ENCODE measurements around the gene NADK. TPM values are rescaled to one million over a fixed set of nuclear protein-coding genes. Genes with fewer than 3 reads are reported as not detected.

Gene NADK
- total and polyA plus RNA-seq, 2 of the 13 experiments (the other 11 are each of a cell fraction or from before 2014, with no cell fraction given) = 56.6 to 60.1 TPM

GRCh38 chr1:1732381-1732780, 45.9 kb downstream of the NADK start:
- in situ Hi-C loops (cut with HindIII; ENCODE audit: extremely low pct_ligation_motif_present, low pct_unique_long_range_greater_than_20kb) (no loop called here), intact Hi-C loops (cut with micrococcal nuclease; ENCODE audit: unreplicated experiment) (no loop called here)
- H4K20me1 ChIP-seq (ENCODE audit: insufficient read depth, low read length) = no peaks in the 10 kb centered on the region
- no peak overlapping the region for H3K4me2 ChIP-seq (ENCODE audit: low read depth, low read length)
- no peak overlapping the region for H3K9ac ChIP-seq (ENCODE audit: insufficient read depth, low read depth, low read length)
- no peak overlapping the region for H3K27ac ChIP-seq (ENCODE audit: extremely low read length, insufficient read depth, low read length)
- no peak overlapping the region for H2AFZ ChIP-seq (ENCODE audit: low read length)
- ChIA-PET POLR2A (no interaction called here), CTCF (ENCODE audit: low intra/inter-chr PET ratio, low total read pairs) (no interaction called here)
- no peaks in the 10 kb centered on the region for H3K27me3 ChIP-seq (ENCODE audit: control insufficient read depth in 1 of 2, insufficient read depth in 2 of 2, low read length in 2 of 2)
- no peaks in the 10 kb centered on the region for H3K4me1 ChIP-seq (ENCODE audit: insufficient read depth, low read length)
- FAIRE-seq = no peak
- H3K36me3 ChIP-seq (replicated peaks in 1 of 2; ENCODE audit: control insufficient read depth in 1 of 2, insufficient read depth in 2 of 2, low read length in 2 of 2) = peaks cover 0 to 4% of the 10 kb centered on the region in 2 experiments; a peak in 1 of 5 replicates
- TF ChIP-seq FOXP1 (IDR thresholded peaks at IDR 0.05) (no peak), FOXP1 (CRISPR knock-in tag; IDR thresholded peaks at IDR 0.05) (no peak), FOXA1 (IDR thresholded peaks at IDR 0.05) (no peak), FOXA1 (CRISPR knock-in tag; IDR thresholded peaks at IDR 0.05) (no peak), HNF4A (CRISPR knock-in tag; IDR thresholded peaks at IDR 0.05) (no peak), POLR2G (IDR thresholded peaks at IDR 0.05; ENCODE audit: low read depth, low read length) (no peak), TFDP1 (CRISPR knock-in tag; IDR thresholded peaks at IDR 0.05; ENCODE audit: borderline replicate concordance) (no peak), STAT6 (CRISPR knock-in tag; IDR thresholded peaks at IDR 0.05; ENCODE audit: borderline replicate concordance) (no peak), BRF2 (CRISPR knock-in tag; IDR thresholded peaks at IDR 0.05) (no peak), ZNF317 (CRISPR knock-in tag; IDR thresholded peaks at IDR 0.05) (no peak), NFRKB (IDR thresholded peaks at IDR 0.05) (no peak), ZBTB7B (CRISPR knock-in tag; IDR thresholded peaks at IDR 0.05) (no peak), SIN3A (IDR thresholded peaks at IDR 0.05; ENCODE audit: borderline replicate concordance, low read depth, low read length) (no peak)
- no TSS peak for BruUV-seq (replicated peaks)
- H3K4me3 ChIP-seq (replicated peaks in 1 of 3; ENCODE audit: insufficient read depth in 1 of 3, low read depth in 2 of 3, low read length in 3 of 3) = no peak overlapping the region
- H3K79me2 ChIP-seq (ENCODE audit: insufficient read depth, low read length) = no peaks in the 10 kb centered on the region
- DNase-seq (ENCODE audit: low spot score) = no peak
- WGBS (ENCODE audit: low lambda C conversion rate) = 89% methylated on average over 11 of the region's 17 CpGs
- H3K9me3 ChIP-seq (ENCODE audit: low read length) = no peaks in the 10 kb centered on the region
- ATAC-seq = no peak

Measured in HepG2 (cell line).